HG02938 (cell line): Measurements from ENCODE around the gene TLR4.

Experiments
- ATAC-seq: cut with Tn5 transposase; IDR thresholded peaks from one replicate; pipeline ENCODE4 v1.9.1; 2021; ENCODE audit warnings: mild to moderate bottlenecking, moderate library complexity; ENCODE audit not compliant: unreplicated experiment

The TLR4 gene

DNA sequence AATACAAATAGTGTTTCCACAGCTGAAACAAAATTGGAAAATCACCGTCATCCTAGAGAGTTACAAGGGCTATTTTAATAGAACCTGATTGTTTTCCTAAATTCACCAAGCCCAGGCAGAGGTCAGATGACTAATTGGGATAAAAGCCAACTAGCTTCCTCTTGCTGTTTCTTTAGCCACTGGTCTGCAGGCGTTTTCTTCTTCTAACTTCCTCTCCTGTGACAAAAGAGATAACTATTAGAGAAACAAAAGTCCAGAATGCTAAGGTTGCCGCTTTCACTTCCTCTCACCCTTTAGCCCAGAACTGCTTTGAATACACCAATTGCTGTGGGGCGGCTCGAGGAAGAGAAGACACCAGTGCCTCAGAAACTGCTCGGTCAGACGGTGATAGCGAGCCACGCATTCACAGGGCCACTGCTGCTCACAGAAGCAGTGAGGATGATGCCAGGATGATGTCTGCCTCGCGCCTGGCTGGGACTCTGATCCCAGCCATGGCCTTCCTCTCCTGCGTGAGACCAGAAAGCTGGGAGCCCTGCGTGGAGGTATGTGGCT lies at the start of gene TLR4:
Gene TLR4, plus strand, starts transcription at position 380 of the 552 bp plus-strand sequence. Its CDS starts 70 bp downstream, at position 450.
- peak; percentile 100 for ATAC-seq

GRCh38 chr9:117656002-117656401 lies 48.2 kb upstream of the TLR4 start:
- ATAC-seq, result no peak

- no peak for ATAC-seq
Measured at GRCh38 chr9:117662651-117663050, 41.6 kb upstream of the TLR4 start.

- ATAC-seq, result no peak
Measured at GRCh38 chr9:117664419-117664818, 39.8 kb upstream of the TLR4 start.

DNA sequence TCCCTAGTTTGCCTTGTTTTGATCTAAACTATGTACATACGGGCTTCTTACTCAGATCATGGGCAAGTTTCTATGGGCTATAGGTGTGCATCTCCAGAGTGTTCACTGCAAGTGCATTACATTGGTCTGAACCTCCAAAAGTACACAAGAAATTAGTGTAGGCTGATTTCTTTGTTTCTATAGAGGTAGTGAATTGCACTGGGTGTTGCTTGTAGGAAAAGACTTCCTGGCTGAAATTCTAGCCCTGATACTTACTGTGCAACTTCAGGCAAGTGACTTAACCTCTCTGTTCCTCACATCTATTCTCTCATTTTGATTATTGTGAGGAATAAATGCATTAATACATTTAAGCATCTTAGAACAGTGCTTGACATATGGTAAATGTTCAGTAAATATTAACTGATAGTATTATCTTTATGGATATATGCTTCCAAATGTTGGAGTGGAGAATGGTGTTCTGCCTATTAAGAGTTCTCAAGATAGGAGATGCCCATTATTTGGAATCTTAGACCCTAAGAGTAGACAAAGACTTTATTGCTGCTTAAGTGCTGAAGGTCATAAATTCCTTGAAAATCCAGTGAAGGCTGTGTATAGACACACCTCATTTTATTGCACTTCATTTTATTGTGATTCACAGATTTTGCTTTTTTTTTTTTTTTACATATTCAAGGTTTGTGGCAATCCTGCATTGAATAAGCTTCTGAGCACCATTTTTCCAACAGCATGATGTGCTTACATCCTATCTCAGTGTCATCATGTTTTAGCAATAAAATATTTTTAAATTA lies 38.4 kb upstream of the TLR4 start:
- ATAC-seq, result no peak

GRCh38 chr9:117671468-117671867 lies 32.7 kb upstream of the TLR4 start:
- ATAC-seq, result no peak

GRCh38 chr9:117672369-117672768 lies 31.8 kb upstream of the TLR4 start:
- ATAC-seq, result no peak

GRCh38 chr9:117677572-117677971 lies 26.6 kb upstream of the TLR4 start:
- no peak for ATAC-seq

DNA sequence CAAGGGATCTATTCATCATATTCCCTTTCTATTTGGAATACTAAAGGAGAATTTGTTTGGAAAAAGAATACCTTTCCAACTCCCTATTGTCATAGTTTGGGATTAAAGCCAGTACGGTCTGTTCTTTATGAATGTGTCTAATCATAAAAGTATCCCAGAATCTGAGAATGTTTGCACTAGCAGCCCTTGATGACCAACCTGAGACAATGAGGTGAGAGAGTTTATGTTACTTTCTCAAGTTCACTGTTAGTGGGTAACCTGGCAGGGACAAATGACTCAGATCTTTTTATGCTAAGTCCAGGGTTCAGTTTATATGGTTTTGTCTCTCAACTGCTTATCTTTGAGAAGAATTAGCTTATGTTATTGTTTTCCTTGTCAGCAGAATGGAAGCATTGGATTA lies 25.3 kb upstream of the TLR4 start:
- ATAC-seq, result peak; percentile 45

GRCh38 chr9:117679416-117679815 lies 24.8 kb upstream of the TLR4 start:
- ATAC-seq, result no peak

GRCh38 chr9:117681888-117682287 lies 22.3 kb upstream of the TLR4 start:
- no peak for ATAC-seq

DNA sequence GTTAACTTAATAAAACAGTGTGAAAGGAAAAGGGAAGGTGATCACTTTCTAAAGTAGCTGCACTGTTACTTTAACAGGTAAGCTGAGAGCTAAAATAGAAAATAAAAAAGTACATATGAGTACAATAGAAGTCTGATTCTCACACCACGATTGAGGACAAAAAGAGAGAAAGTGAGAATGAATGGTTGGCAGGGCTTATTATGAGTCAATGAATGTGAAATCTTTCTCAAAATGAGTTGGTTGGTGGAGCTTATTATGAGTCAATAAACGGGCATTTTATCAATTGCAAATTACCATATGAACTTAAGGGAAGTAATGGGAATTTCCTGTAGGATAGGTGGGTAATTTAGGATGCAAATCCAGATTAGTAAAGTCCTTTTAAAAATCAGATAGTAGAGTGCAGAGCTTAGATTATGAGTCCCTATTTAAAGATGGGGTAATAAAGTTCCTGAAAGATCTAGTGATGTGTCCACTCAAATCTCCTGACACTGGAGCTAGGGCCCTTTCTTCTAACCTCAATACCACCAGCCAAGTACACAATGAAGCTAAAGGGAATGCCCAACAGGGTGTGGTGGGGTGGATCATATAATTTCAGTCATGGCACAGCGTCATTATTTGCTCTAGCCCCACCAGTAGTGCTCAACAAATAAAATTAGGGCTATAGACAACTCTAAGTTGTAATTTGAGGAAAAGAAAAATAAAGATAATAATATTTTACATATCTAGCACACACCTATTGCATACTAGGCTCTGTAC lies 21.1 kb upstream of the TLR4 start:
- peak; percentile 81 for ATAC-seq

DNA sequence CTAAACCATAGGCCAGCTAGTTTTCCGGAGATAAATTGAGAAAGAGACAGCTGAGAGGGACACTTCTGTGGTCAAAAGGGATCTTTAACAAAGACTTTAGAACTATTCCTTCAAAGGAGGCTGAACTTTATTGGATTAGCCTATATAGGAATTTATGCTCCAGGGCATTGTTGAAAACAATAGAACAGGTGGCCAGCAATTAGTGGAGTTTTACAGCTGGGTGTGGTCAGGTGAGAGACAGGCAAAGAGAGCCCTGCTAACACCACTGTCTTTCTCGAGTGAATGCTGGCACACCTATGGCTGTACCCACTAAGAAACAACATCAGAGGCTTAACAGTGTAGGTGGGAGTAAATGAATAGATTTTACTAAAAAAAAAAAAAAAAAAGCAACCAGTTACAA lies 16.7 kb upstream of the TLR4 start:
- ATAC-seq, result no peak

- ATAC-seq, result no peak
Measured at GRCh38 chr9:117691367-117691766, 12.8 kb upstream of the TLR4 start.

- ATAC-seq, result no peak
Measured at GRCh38 chr9:117696154-117696553, 8.0 kb upstream of the TLR4 start.

DNA sequence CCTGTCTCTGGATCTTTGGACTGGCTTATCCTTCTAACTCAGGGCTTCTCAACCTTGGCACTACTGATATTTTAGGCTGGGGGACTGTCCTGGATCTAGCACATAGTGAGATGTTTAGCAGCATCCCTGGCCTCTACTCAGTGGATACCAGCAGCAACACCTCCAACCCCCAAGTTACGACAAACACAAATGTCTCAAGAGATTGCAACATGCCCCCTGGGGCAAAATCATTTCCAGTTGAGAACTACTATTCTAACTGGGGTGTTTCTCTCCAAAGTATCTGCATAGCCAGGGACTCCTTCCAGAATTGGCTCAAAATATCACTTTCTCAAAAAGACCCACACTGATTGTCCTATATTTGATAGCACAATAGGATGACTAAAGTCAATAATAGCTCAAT lies 7.2 kb upstream of the TLR4 start:
- ATAC-seq, result no peak

DNA sequence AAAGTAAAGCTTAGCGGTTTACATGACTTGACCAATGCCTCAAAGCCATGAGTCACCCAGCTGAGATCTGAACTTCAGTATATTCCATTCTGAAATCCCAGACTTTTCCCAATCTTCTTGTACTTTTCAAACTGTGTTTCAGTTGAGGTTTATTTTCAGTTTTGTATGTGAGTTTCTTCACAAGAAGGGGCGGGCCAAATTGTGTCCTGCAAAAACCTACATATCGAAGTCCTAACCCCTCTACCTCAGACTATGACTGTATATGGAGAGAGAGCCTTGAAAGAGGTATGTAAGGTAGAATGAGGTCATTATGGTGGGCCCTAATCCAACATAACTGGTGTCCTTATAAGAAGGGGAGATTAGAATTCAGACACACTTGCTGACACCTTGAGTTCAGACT lies 666 bp upstream of the TLR4 start:
- no peak for ATAC-seq

DNA sequence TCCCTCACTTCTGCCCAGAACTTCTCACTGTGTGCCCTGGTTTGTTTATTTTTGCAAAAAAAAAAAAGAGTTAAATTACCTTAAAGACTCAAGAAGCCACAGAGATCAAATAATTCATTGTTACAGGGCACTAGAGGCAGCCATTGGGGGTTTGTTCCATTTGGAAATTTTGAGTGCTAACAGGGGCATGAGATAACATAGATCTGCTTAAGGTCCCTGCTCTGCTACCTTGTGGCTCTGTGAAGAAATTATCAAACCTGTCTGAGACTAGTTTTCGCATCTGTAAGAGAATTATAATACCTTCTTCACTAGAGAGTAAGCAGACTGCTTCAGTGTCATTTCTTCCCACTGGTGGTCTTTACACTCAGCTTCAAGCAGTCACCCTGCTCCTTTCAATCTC lies 394 bp downstream of the TLR4 start:
- ATAC-seq, result peak; percentile 13

DNA sequence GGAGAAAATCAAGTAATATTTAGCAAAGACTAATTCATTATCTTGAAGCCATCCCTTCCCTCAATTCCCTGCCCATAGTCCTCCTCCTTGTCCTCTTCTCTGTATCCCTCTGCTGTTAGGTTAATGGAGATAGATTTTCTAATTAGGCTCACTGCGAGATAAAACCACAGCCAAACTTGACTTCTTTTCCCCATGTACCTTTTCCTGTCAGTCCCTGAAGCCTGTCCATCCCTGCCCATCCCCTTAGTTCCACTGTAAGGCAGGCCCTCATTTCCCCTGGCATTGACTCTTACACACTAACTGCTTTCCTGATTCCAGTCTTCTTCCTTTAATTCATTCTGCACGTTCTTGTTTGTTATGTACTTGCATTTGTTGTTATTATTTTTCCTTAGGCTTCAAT lies 1.2 kb downstream of the TLR4 start:
- ATAC-seq, result no peak

- no peak for ATAC-seq
Measured at GRCh38 chr9:117706421-117707116, 2.4 kb downstream of the TLR4 start.

GRCh38 chr9:117707561-117707960 lies 3.4 kb downstream of the TLR4 start:
- ATAC-seq, result no peak
